Muscle of back (tissue), 11 donors: ENCODE data around the gene CDH22. TPM values are rescaled to one million over a fixed set of nuclear protein-coding genes. Genes with fewer than 3 reads are reported as not detected.

Experiments
- DNase-seq, 3 donors: peaks; one replicate each; pipeline versions ENCODE4 v3.0.0 to v3.0.0-alpha.2; 2013
- polyA plus RNA-seq, 10 donors: library from polyadenylated mRNA; unstranded; fragments of 120-200 nt; gene quantifications; one replicate each; pipeline ENCODE4 v1.2.1, GENCODE V29; 2013; ENCODE audit not compliant: insufficient read length in 10 of 10

CDH22 gene
- polyA plus RNA-seq, 10 donors = 0.33 to 0.72 (median 0.39) TPM

DNA sequence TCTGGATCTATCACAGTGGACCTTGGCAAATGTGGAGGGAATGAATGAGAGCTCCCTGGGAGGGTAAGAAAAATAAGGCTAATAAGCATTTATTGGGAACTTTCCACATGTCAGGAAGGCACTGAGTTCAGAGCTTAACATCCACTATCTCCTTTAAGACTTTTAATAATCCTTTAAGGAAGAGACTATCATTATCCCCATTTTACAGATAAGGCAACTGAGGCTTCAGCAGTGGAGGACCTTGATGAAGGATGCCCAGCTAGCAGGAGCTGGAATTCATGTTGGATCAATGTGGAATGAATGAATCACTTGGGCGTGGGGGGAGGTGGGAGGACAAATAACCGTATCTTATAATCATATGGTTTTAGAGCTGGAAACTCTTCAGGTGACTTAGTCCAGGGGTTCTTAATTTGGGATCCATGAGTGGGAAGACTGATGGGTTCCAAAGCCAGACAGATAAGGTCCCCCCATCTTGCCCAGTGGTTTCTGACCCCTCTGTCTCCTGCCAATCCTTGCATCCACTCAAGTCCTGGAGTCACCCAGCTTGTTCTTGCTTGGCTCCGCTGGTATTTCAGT lies 135.2 kb downstream of the CDH22 start:
- DNase-seq = no peak

GRCh38 chr20:46172455-46172854 lies 135.8 kb downstream of the CDH22 start:
- DNase-seq = no peak

- no peak for DNase-seq
Measured at GRCh38 chr20:46171909-46172308, 136.4 kb downstream of the CDH22 start.

- DNase-seq = no peak
Measured at GRCh38 chr20:46171476-46171875, 136.8 kb downstream of the CDH22 start.

DNA sequence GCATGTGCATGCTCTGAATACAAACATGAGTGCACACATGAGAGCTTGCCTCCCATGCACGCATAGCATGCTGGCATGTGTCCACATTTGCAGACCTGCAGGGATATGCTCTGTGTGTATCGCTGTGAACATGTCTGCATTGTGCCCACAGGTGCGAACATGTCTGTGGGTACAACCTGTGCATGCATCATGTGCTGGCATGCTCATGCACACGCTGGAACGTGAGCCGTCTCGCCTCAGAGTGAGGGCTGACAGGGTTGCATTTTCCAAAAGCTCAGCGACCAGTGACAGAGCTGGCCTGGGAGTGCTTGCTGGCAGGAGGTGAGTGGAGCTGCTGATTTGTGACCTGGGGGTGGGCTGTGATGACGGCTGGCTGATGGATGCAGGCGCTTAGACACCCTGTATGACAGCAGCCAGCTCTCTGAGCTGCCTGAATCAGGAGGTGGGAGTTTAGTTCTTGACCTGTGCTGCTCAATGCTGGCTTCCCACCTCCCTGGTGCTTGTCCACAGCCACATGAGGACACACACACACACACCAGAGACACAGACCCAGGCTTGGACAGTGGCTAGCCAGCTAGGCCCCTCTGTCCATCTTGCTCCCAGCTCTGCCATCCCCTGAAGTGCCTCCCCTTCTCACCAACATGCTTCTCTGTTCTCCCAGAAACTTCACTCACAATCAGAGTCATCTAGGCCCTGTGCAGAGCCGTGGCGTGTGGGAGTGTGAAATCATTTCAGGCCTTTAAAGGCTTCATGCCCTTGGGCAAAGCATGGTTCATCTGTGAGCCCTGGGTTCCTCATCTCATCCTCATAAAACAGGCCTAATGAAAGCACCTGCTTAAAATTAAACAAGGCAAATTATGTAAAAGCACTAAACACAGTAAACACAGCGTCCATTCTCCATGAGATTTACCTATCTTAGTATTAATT lies 138.8 kb downstream of the CDH22 start:
- no peak for DNase-seq

DNA sequence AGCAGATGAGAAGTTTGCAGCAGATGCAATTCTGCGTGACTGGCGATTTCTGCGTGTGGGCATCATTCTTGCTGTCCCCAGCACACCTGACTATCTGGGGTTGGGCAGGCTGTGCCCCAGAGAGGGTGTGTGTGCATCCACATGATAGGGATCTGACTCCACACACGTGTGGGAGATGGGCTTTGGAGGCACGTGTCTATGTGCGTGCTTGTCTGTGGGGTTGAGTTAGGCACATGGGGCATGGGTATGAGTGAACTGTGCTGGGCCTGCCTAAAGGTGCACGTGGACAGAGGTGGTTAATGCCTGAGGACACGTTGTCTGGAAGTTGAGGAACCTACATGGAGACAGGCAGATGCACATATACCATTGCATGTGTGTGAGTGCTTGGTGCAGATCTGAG lies 139.9 kb downstream of the CDH22 start:
- DNase-seq = no peak

- no peak for DNase-seq
Measured at GRCh38 chr20:46167080-46167479, 141.2 kb downstream of the CDH22 start.

GRCh38 chr20:46164254-46164653 lies 144.0 kb downstream of the CDH22 start:
- DNase-seq = no peak

GRCh38 chr20:46161921-46162320 lies 146.4 kb downstream of the CDH22 start:
- DNase-seq = no peak

- no peak for DNase-seq
Measured at GRCh38 chr20:46160661-46161060, 147.6 kb downstream of the CDH22 start.

- no peak for DNase-seq
Measured at GRCh38 chr20:46159101-46159897, 149.0 kb downstream of the CDH22 start.

DNA sequence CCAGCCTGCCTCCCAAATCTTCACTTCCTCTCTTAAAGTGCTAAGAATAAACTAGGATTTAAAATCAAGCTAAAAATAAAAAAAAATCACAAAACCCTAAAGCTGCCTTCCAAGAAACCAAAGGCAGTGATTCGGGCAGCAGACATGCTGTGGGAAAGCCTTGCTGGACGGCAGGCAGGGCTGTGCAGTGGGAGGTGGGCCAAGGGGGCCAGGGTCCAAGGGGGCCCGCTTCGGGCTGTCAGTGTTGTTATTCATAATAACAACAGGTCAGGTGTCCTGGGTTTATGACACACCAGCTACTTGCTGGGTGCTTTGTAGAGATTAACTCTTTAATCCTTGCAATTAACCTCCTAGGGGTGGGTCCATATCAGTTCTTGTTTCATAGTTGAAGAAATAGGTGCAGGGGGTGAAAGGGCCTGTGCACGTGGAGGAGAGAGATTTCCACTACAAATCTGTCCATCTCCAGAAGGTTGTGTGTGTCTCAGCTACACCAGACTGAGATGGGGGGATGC lies 149.8 kb downstream of the CDH22 start:
- no peak for DNase-seq

GRCh38 chr20:46157625-46158024 lies 150.7 kb downstream of the CDH22 start:
- DNase-seq = no peak

DNA sequence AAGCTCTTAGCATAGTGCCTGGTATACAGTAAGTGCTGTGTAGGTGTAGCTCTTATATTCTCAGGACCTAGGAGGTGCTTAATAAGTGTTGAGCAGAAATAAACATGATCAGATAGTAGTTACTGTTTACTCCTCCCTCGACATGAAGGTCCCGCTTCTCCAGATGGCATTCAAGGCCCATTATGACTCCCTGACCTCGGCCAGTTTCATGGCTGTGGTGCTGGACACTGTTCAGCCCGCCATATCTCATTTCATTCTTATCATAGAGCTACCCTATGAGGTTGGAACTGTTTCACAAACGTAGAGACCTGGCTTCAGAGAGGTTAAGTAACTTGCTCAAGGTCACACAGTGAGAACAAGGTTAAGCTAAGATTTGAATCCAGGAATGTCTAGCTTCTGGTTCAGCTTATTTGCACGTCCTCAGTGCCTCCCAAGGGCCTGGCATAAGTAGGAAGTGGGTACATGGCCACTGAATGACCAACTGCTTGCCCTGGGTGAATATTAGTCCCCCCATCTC lies 151.2 kb downstream of the CDH22 start:
- no peak for DNase-seq

GRCh38 chr20:46156065-46156464 lies 152.2 kb downstream of the CDH22 start:
- no peak for DNase-seq

GRCh38 chr20:46154796-46155195 lies 153.5 kb downstream of the CDH22 start:
- no peak for DNase-seq

DNA sequence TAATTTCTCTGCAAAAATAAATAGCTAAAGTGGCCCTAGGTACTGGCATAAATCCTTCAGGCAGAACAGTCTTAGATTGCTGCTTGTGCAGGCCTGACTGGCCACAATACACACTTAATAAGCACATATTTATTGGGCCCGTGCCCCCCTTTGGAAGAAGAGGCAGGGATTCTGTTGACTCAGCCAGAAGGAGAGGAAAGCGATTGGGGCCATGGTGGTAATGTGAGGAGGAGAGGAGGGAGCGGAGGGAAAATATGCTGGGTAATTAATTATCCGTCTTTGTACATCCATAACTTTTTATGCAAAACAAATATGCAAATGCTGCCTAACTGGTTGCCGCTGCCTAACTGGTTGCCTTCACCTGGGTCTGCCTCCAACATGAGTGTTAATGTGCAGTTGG lies 154.0 kb downstream of the CDH22 start:
- no peak for DNase-seq

GRCh38 chr20:46152824-46153586 lies 155.3 kb downstream of the CDH22 start:
- DNase-seq = no peak

- no peak for DNase-seq
Measured at GRCh38 chr20:46151936-46152335, 156.4 kb downstream of the CDH22 start.

DNA sequence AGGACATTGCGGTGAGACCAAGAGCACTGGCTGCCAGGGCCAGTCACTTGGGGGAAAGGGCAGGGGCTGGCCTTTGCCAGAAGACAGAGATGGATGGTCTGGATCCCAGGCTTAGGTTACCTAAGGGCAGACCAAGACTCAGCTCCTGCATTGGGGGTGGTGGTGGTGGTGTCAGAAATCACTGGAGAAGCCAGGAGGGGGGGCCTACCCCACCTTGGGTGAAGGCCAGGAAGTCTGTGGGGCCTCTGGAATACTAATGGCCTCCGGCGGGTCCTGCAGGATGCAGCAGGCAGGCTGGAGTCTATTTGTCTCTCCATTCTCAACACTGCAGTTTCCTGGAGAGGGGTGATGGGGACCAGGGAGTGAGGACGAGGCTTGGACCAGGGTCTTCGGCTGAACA lies 157.4 kb downstream of the CDH22 start:
- DNase-seq = no peak
